K562 (cell line): ENCODE results near the gene MYCN. TPM values are rescaled to one million over a fixed set of nuclear protein-coding genes. Genes with fewer than 3 reads are reported as not detected.

Experiments used
- ATAC-seq: fragments of 200-7000 bp; cut with Tn5 transposase; 3 replicates; pipeline ENCODE4 v1.9.1; 2020; ENCODE audit warnings: moderate library complexity
- BruUV-seq: library from RNA; stranded (reverse); fragments of 400-500 nt; replicated peaks from 2 replicates; lab custom pipeline; 2021; lab: Mats Ljungman, UMichigan
- CTCF ChIA-PET: fragments of 300-600 bp; formaldehyde crosslinking; extraction: SDS; loops from one replicate; lab custom pipeline; 2021; ENCODE audit warnings: low intra/inter-chr PET ratio; lab: Yijun Ruan, JAX
- POLR2A ChIA-PET: fragments of 300-600, 350-650 bp; sonication (Branson Sonifier 250); formaldehyde crosslinking; extraction: SDS; loops from one replicate; lab custom pipeline; 2021; ENCODE audit warnings: antibody characterized with exemption, inconsistent platforms; lab: Yijun Ruan, JAX
- DNase-seq, 4 experiments: peaks; one replicate each; pipeline versions ENCODE4 v3.0.0 to v3.0.0-alpha.2; 2011 to 2018; ENCODE audit warnings: low spot score in 3 of 4, mixed read lengths in 3 of 4; ENCODE audit errors: extremely low read depth in 1 of 4
- FAIRE-seq: peaks from 2 replicates; lab custom pipeline; 2011; peaks lifted over from hg19 to GRCh38; lab: Jason Lieb, UNC
- H2AFZ ChIP-seq: 2 replicates; pipeline ENCODE4 v1.6.0; 2011; ENCODE audit warnings: low read depth, low read length, control low read depth, inconsistent platforms
- H3K27ac ChIP-seq: fragments of 200-600 bp; 3 replicates; pipeline ENCODE4 v1.8.0; 2011; ENCODE audit warnings: low read depth, mild to moderate bottlenecking, control low read depth, inconsistent platforms, low read length, moderate library complexity, mixed read lengths; ENCODE audit errors: extremely low read depth
- H3K27me3 ChIP-seq, 2 experiments: fragments of 300-600 bp in 1 of 2; 2 replicates in 1 of 2; 3 replicates in 1 of 2; pipeline versions ENCODE4 v1.6.0 to v1.8.0; 2011; ENCODE audit warnings: inconsistent platforms in 2 of 2, low read length in 2 of 2, mild to moderate bottlenecking in 1 of 2, mixed read lengths in 1 of 2, moderate library complexity in 1 of 2; ENCODE audit not compliant: control insufficient read depth in 2 of 2, insufficient read depth in 2 of 2
- H3K36me3 ChIP-seq: fragments of 300-600 bp; 3 replicates; pipeline ENCODE4 v1.8.0; 2011; ENCODE audit warnings: mild to moderate bottlenecking, low read length, inconsistent platforms; ENCODE audit not compliant: control insufficient read depth, insufficient read depth
- H3K4me1 ChIP-seq, 2 experiments: fragments of 200-600 bp in 1 of 2; replicated peaks in 1 of 2; 2 replicates in 1 of 2; 3 replicates in 1 of 2; pipeline versions ENCODE4 v1.5.1 to v1.8.0; 2011; ENCODE audit warnings: inconsistent platforms in 2 of 2, low read length in 2 of 2, mild to moderate bottlenecking in 1 of 2, mixed read lengths in 1 of 2, moderate library complexity in 1 of 2; ENCODE audit not compliant: control insufficient read depth in 2 of 2, insufficient read depth in 2 of 2
- H3K4me2 ChIP-seq: 2 replicates; pipeline ENCODE4 v1.6.1; 2011; ENCODE audit warnings: low read length, control low read depth, inconsistent platforms, mixed read lengths; ENCODE audit not compliant: insufficient read depth
- H3K4me3 ChIP-seq: fragments of 200-600 bp; sonication (generic), shearing (Covaris generic); 2 replicates; pipeline ENCODE4 v1.5.1; 2016; ENCODE audit warnings: control low read depth, inconsistent platforms
- H3K79me2 ChIP-seq: fragments of 200-600 bp; 3 replicates; pipeline ENCODE4 v1.8.0; 2011; ENCODE audit warnings: low read length, inconsistent platforms; ENCODE audit not compliant: control insufficient read depth, insufficient read depth
- H3K9ac ChIP-seq, 2 experiments: 2 replicates each; pipeline versions ENCODE4 v1.6.0 to v1.6.1; 2011; ENCODE audit warnings: low read depth in 2 of 2, low read length in 2 of 2, control low read depth in 1 of 2, inconsistent platforms in 1 of 2, mild to moderate bottlenecking in 1 of 2, mixed read lengths in 1 of 2; ENCODE audit not compliant: insufficient read depth in 1 of 2
- H3K9me1 ChIP-seq: one replicate; pipeline ENCODE4 v1.6.0; 2011; ENCODE audit warnings: inconsistent platforms, mild to moderate bottlenecking, low read length, moderate library complexity; ENCODE audit not compliant: control insufficient read depth, insufficient read depth
- H3K9me3 ChIP-seq: replicated peaks from 2 replicates; pipeline ENCODE4 v1.5.1; 2011; ENCODE audit warnings: low read depth, low read length, inconsistent platforms; ENCODE audit not compliant: control insufficient read depth, insufficient read depth
- H4K20me1 ChIP-seq: replicated peaks from 2 replicates; pipeline ENCODE4 v1.6.1; 2011; ENCODE audit warnings: low read length, inconsistent platforms, mixed read lengths; ENCODE audit not compliant: control insufficient read depth, insufficient read depth
- CAMTA2 ChIP-seq: fragments of 250-450 bp; sonication (Bioruptor Pico); conservative IDR thresholded peaks from 2 replicates; pipeline ENCODE4 v1.5.1; 2022
- ETV1 ChIP-seq: fragments of 450-650 bp; conservative IDR thresholded peaks from 2 replicates; pipeline ENCODE4 v1.6.1; 2016; ENCODE audit warnings: missing genetic modification characterization, control low read depth, low read depth, missing compliant biosample characterization
- HSF4 ChIP-seq: fragments of 250-450 bp; sonication (Bioruptor Pico); IDR thresholded peaks from 2 replicates; pipeline ENCODE4 v2.1.2; 2022; ENCODE audit warnings: mild to moderate bottlenecking, moderate library complexity, borderline replicate concordance
- MAFG ChIP-seq: fragments of 450-650 bp; conservative IDR thresholded peaks from 2 replicates; pipeline ENCODE4 v1.6.1; 2016; ENCODE audit warnings: missing genetic modification characterization, missing compliant biosample characterization
- PML ChIP-seq: IDR thresholded peaks from 2 replicates; pipeline ENCODE4 v1.6.1; 2012; ENCODE audit warnings: low read length, inconsistent platforms
- SMC3 ChIP-seq: conservative IDR thresholded peaks from 2 replicates; pipeline ENCODE4 v1.6.1; 2011; ENCODE audit warnings: low read depth, low read length, improper control_type of control experiment; ENCODE audit not compliant: insufficient read depth
- ZBTB2 ChIP-seq: fragments of 450-650 bp; IDR thresholded peaks from 2 replicates; pipeline ENCODE4 v1.6.1; 2016; ENCODE audit warnings: antibody characterized with exemption
- ZNF76 ChIP-seq: fragments of 250-450 bp; sonication (Bioruptor Pico); IDR thresholded peaks from 2 replicates; pipeline ENCODE4 v1.4.0; 2020; ENCODE audit warnings: mild to moderate bottlenecking, moderate library complexity, borderline replicate concordance
- WGBS: fragments of 100-300 bp; shearing (Covaris generic); methylation state at CpG from one replicate; pipeline ENCODE4 v1.1.6; 2016; ENCODE audit warnings: low coverage, mixed read lengths; ENCODE audit not compliant: insufficient coverage; ENCODE audit errors: missing lambda C conversion rate; 5-methylcytosine and 5-hydroxymethylcytosine counted together
- in situ Hi-C: fragments of 300-500 bp; cut with MboI; formaldehyde crosslinking; loops from 4 replicates; pipeline ENCODE4 v1.15.0; 2018; ENCODE audit warnings: inconsistent platforms, mixed read lengths
- intact Hi-C: fragments of 100-400 bp; cut with micrococcal nuclease; formaldehyde crosslinking; loops from 2 replicates; pipeline ENCODE4 v1.14.2; 2022
- polyA plus RNA-seq, 8 experiments: library from polyadenylated mRNA; depleted of rRNA in 4 of 8; stranded (reverse) in 5 of 8; unstranded in 3 of 8; fragments of >200 nt; fragmentation: Nextera tagmentation in 2 of 8; fragmentation: Illumina TruSeq in 1 of 8; extraction: Ambion mirVana in 2 of 8; extraction: Trizol in 1 of 8; gene quantifications; 2 replicates each; pipeline versions ENCODE4 v1.2.1 to v1.2.3, GENCODE V29; 2011 to 2014; ENCODE audit warnings: inconsistent platforms in 1 of 8, missing spikeins in 1 of 8
- total RNA-seq, 7 experiments: library from RNA; depleted of rRNA in 6 of 7; stranded (reverse); fragments of >200 nt in 6 of 7; fragmentation: Illumina TruSeq in 2 of 7; extraction: Trizol in 2 of 7; gene quantifications; 2 replicates each; pipeline versions ENCODE4 v1.2.1 to v1.2.3, GENCODE V29; 2011 to 2021; ENCODE audit warnings: low replicate concordance in 1 of 7
- TF ChIP-seq, protein P1 (sequence below): fragments of 250-450 bp; sonication (Bioruptor Pico); IDR thresholded peaks from 2 replicates; pipeline ENCODE4 v1.8.0; 2021; ENCODE audit warnings: moderate library complexity, mild to moderate bottlenecking, inconsistent platforms

MYCN gene
- total and polyA plus RNA-seq, 9 of the 15 experiments (the other 6 are each of a cell fraction or from before 2014, with no cell fraction given), result not detected

GRCh38 chr2:15905986-15906491, 34.3 kb upstream of the MYCN start:
- Histone ChIP-seq H4K20me1 (no peaks in the 10 kb centered on the region), H3K4me1 (no peaks in the 10 kb centered on the region), H3K4me3 (no peak overlapping the region)
- BruUV-seq, result no TSS peak
- TF ChIP-seq HSF4 (CRISPR knock-in tag) (no peak), MAFG (tag) (no peak), ZBTB2 (no peak), ZNF76 (CRISPR knock-in tag) (no peak), ETV1 (tag) (no peak), CAMTA2 (no peak), SMC3 (no peak), PML (no peak)
- TF ChIP-seq, protein P1, sequence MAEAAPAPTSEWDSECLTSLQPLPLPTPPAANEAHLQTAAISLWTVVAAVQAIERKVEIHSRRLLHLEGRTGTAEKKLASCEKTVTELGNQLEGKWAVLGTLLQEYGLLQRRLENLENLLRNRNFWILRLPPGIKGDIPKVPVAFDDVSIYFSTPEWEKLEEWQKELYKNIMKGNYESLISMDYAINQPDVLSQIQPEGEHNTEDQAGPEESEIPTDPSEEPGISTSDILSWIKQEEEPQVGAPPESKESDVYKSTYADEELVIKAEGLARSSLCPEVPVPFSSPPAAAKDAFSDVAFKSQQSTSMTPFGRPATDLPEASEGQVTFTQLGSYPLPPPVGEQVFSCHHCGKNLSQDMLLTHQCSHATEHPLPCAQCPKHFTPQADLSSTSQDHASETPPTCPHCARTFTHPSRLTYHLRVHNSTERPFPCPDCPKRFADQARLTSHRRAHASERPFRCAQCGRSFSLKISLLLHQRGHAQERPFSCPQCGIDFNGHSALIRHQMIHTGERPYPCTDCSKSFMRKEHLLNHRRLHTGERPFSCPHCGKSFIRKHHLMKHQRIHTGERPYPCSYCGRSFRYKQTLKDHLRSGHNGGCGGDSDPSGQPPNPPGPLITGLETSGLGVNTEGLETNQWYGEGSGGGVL, result no peak
- TF ChIP-seq, all 486 proteins: peak for 0
- FAIRE-seq, result no peak
- Histone ChIP-seq H3K9me3 (no peaks in the 10 kb centered on the region), H3K9me1 (no peaks in the 10 kb centered on the region), H2AFZ (no peak overlapping the region), H3K36me3 (no peaks in the 10 kb centered on the region), H3K27ac (no peak overlapping the region), H3K79me2 (no peaks in the 10 kb centered on the region), H3K27me3 (no peaks in the 10 kb centered on the region; a peak in 1 of 5 replicates), H3K9ac (no peak overlapping the region), H3K4me2 (no peak overlapping the region)
- ChIA-PET POLR2A (interaction anchor here (0.6 kb wide), 1 partner anchor 863 kb away, joined by 3 read pairs; no protein-coding TSS in a partner anchor), CTCF (no interaction called here)
- WGBS, result under 1% methylated on average over 6 of the region's 6 CpGs
- no peak for ATAC-seq
- no peak for DNase-seq
- intact Hi-C loops, result no loop called here
- in situ Hi-C loops, result no loop called here
